Lower leg skin (tissue), 4 donors: Measurements from ENCODE around the gene SPTBN4. TPM values are rescaled to one million over a fixed set of nuclear protein-coding genes. Genes with fewer than 3 reads are reported as not detected.

Experiments
- DNase-seq, 2 donors: peaks; one replicate each; pipeline ENCODE4 v3.0.0-alpha.2; 2019; ENCODE audit warnings: low spot score in 2 of 2
- H3K4me3 ChIP-seq: fragments of 200-600 bp; sonication (generic); 2 replicates; pipeline ENCODE4 v1.5.1; 2017; ENCODE audit warnings: mild to moderate bottlenecking, low read depth; ENCODE audit not compliant: poor library complexity, severe bottlenecking
- CTCF ChIP-seq, 3 donors: fragments of 450-650 bp; IDR thresholded peaks; one replicate each; pipeline ENCODE4 v1.5.1; 2016; ENCODE audit warnings: antibody characterized with exemption in 3 of 3, mild to moderate bottlenecking in 3 of 3, moderate library complexity in 2 of 3
- POLR2A ChIP-seq, 2 donors: fragments of 450-650 bp; IDR thresholded peaks; one replicate each; pipeline ENCODE4 v1.6.1; 2016 to 2017; ENCODE audit warnings: antibody characterized with exemption in 2 of 2, mild to moderate bottlenecking in 1 of 2, moderate library complexity in 1 of 2
- WGBS, 2 donors: methylation state at CpG; one replicate each; pipeline ENCODE4 v1.1.5; 2018; 5-methylcytosine and 5-hydroxymethylcytosine counted together
- intact Hi-C: fragments of 100-400 bp; cut with DNase I; formaldehyde crosslinking; loops from one replicate; pipeline ENCODE4 v1.15.0; 2023; ENCODE audit warnings: low total_unique reads
- total RNA-seq, 4 donors: library from RNA; depleted of rRNA; stranded (reverse); fragments of >200 nt; gene quantifications; one replicate each; pipeline ENCODE4 v1.1.0, GENCODE V29; 2016

The SPTBN4 gene
- total RNA-seq, 4 donors from 2014 or later, result 0.25 to 2.2 (median 1.6) TPM

- DNase-seq, result peak; percentile 100
- intact Hi-C loops, result loop anchor here (10.0 kb wide), 1 partner anchor 169 kb away; no protein-coding TSS in a partner anchor
- TF ChIP-seq CTCF (IDR thresholded peaks at IDR 0.05) (no peak), POLR2A (IDR thresholded peaks at IDR 0.05) (peak in 1 of 2 donors; percentile 65)
- 0 to 1% methylated on average over 35 to 47 of the region's 54 CpGs for WGBS, 2 donors
- H3K4me3 ChIP-seq, result peak within 1 kb of the TSS; percentile 43
Observed at GRCh38 chr19:40465557-40466218, 1.1 kb upstream of the SPTBN4 start, which contains the start of gene BLVRB. BLVRB (minus strand) TSS chr19:40465745; CDS start chr19:40465688, 57 bp downstream.

GRCh38 chr19:40466219-40466984 lies 399 bp upstream of the SPTBN4 start:
- WGBS, 2 donors, result 13 to 15% methylated on average over 26 to 28 of the region's 48 CpGs

GRCh38 chr19:40469011-40469410 lies 2.2 kb downstream of the SPTBN4 start:
- no peak for TF ChIP-seq CTCF (IDR thresholded peaks at IDR 0.05)
- TF ChIP-seq POLR2A (IDR thresholded peaks at IDR 0.05), result no peak
- intact Hi-C loops, result loop anchor here (10.0 kb wide), 1 partner anchor 166 kb away; no protein-coding TSS in a partner anchor
- 89 to 93% methylated on average over 6 of the region's 6 CpGs for WGBS, 2 donors

More at GRCh38 chr19:40466219-40466984, 399 bp upstream of the SPTBN4 start:
- H3K4me3 ChIP-seq, result peak overlapping the region; percentile 15
- peak; percentile 34 to 90 for DNase-seq
- intact Hi-C loops, result loop anchor here (10.0 kb wide), 1 partner anchor 168 kb away; no protein-coding TSS in a partner anchor
- TF ChIP-seq POLR2A (IDR thresholded peaks at IDR 0.05), result no peak
- TF ChIP-seq CTCF (IDR thresholded peaks at IDR 0.05), result no peak

GRCh38 chr19:40471111-40471510 lies 4.3 kb downstream of the SPTBN4 start:
- 95 to 98% methylated on average over 3 of the region's 3 CpGs for WGBS, 2 donors
- intact Hi-C loops, result no loop called here
- no peak overlapping the region for H3K4me3 ChIP-seq
- TF ChIP-seq CTCF (IDR thresholded peaks at IDR 0.05), result no peak
- TF ChIP-seq POLR2A (IDR thresholded peaks at IDR 0.05), result no peak
- DNase-seq, result no peak

More at GRCh38 chr19:40469011-40469410, 2.2 kb downstream of the SPTBN4 start:
- no peak for DNase-seq
- no peak overlapping the region for H3K4me3 ChIP-seq

GRCh38 chr19:40472516-40472915 lies 5.7 kb downstream of the SPTBN4 start:
- intact Hi-C loops, result no loop called here
- H3K4me3 ChIP-seq, result no peak overlapping the region
- 93 to 97% methylated on average over 13 of the region's 13 CpGs for WGBS, 2 donors
- no peak for DNase-seq
- TF ChIP-seq POLR2A (IDR thresholded peaks at IDR 0.05) (no peak), CTCF (IDR thresholded peaks at IDR 0.05) (no peak)
